Superior temporal gyrus (tissue), 1 donor: Measurements from ENCODE around the gene KLK11.
"Not testable (repeated sequence)": the region's sequence is repeated elsewhere in the genome, so short reads cannot be mapped to it uniquely, and the experiment has no call there.

Source experiments
- DNase-seq: peaks from one replicate; pipeline ENCODE4 v3.0.0-alpha.2; 2016; ENCODE audit errors: extremely low spot score

The KLK11 gene

DNA sequence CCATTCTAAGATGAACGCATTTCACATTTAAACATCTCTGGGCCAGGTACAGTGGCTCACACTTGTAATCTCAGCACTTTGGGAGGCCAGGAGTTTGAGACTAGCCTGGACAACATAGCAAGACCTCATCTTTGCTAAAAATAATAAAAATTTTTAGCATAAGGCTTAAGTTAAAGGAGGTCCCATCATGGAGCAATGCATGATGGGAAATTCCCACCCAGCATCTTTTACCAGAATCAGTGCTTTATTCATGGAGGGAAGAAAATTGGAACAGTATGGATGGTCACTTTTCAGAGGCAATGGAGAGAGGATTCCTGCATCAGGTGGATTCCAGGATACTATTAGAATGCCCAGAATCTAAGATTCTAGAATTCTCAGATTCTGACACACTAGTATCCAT, 21.2 kb downstream of the KLK11 start:
- no peak for DNase-seq

DNA sequence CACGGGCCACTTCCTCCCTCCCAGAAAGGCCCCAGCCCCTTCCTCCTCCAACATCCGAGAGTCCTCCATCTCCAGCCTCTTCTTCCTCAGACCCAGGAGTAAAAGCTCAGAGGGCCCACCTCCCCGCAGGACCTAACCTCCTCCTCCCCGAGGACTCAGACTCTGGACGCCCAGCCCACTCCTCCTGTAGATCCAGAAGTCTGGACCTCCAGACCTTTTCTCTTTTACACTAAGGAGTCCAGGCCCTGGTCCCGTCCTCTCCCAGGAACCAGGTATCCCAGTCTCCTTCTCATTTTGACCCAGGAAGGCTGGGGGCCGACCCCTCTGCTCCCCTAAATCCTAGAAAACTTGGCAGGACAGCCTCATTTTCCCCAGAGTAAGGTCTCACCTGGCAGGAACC, 23.1 kb downstream of the KLK11 start:
- DNase-seq, result no peak

DNA sequence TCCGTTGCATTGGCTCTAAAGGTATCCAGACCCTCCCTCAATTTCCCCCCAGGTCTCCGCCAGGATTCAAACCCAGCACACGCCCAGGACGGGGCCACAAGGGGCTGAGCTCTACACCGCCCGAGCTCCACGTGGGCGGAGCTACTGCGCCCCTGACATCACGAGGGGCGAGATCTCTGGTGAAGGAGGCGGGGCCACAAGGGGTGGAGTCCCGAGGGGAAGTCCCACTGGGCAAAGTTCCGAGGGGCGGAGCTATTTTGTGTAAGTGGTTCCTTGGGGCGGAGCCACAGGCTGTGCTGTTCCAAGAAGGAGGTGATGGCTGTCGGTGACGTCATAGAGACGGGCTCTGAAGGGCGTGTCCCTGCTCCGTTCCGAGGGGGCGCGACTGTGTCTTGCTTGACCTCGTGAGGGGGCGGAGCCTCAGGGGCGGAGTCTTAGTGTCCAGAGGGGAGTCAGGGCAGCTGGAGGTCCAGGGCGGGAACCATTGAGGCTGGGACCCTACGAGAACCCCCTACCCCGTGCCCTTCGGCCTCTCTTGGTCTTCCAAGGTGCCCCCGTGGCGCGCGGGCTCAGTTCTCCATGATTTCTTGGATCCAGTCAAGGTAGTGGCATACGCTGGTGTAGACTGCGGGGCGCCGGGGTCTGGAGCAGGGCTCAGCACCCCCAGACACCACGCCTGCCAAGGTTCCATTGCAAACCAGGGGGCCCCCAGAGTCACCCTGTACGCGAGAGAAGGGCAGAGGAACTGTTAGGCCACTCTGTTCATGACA, 23.7 kb downstream of the KLK11 start:
- no peak for DNase-seq

DNA sequence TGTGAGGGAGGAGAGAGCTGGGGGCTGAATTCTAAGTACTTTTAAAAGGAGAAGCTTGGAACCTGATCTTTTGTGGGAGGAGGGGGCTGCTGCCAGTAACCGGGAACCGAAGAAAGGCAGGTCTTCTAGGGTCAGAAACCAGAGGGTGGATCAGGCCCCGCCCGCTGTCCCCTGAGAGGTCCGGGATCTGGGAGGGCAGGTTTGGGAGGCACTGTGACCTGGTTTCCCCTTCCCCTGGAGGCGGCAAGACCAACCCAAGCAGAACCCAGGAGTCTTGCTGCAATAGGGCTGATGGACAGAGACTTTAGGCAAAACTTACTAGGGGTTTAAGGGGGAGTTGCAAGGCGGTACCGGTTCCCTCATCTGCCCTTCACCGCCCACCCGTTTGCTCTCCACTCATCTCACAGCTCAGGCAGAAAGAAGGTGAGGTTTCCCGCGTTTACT, 24.3 kb downstream of the KLK11 start:
- DNase-seq, result no peak

DNA sequence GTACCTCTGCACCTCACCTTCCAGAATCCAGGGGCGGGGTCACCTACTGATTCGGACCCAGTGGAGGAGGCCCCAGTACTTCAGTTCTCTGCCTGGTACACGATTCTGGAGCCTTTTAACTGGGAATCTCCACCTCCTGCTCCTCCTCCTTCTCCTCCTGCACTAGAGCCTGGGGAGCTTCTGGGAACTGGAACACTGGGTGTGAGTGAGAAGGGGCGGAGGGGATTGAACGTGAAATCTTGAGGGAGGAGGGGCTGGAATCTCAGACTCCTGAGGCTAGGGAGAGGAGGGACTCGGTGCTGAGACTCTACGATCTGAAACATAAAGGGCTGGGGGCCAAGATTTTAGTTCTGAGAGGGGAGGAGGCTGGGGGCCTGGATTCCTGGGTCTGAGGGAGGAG, 24.9 kb downstream of the KLK11 start, which contains the start of gene KLK8:
Gene KLK8, minus strand, starts transcription at position 90 of the 400 bp plus-strand sequence. CDS start 437 bp downstream, outside the sequence.
- DNase-seq, result no peak

DNA sequence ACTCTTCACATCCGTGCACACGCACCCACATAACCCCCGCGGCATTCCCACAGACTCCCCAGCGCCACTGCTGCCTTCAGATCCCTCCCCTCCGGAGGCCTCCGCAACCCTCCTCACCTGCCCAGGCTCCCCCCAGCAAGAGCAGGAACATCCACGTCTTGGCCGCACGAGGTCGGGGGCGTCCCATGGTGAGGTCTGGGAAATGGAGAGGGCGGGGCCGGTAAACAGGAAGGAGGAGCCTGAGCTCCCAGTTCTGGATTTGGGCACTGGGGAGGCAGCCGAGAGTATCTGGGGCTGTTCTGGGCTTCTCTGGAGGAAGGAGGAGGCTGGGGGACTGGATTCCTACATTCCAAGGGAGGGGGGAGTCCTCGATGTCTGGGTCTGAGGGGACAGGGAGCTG, 25.4 kb downstream of the KLK11 start:
- no peak for DNase-seq

DNA sequence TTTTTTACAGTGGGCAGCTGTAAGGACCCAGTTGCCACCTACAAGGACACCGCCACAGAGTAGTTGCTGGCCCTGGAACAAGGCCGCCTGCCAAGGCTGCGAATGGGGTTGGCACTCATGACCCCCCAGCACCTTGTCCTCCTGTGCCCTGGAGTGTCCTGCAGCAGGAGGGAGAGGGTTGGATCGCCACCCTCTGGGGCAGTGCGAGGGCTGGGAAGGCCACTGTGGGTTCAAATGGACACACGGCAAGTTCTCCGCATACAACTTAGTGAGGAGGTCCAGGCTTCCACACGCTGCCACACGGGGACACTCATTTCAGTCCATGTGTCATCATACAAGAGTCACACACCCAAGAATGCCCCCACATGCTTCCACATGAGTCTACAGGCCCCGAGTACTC, 26.0 kb downstream of the KLK11 start:
- DNase-seq, result no peak

DNA sequence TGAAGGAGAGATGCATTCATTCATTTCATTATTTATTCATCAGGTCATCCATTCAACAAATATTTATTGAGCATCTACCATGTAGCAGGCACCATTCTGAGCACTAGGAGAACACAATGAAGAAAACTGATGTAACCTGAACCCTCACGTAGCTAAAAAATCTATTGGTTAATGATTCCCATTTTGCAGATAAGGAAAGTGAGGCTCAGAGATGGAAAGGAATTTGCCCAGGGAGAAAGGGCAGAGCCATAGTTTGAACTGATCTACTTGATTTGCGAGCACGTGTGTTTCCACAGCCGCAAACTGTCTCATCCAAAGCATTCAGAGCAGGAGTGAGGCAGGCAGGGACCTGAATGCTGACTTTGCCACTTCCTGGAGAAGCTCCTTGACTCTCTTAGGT, 27.7 kb downstream of the KLK11 start:
- DNase-seq, result no peak

DNA sequence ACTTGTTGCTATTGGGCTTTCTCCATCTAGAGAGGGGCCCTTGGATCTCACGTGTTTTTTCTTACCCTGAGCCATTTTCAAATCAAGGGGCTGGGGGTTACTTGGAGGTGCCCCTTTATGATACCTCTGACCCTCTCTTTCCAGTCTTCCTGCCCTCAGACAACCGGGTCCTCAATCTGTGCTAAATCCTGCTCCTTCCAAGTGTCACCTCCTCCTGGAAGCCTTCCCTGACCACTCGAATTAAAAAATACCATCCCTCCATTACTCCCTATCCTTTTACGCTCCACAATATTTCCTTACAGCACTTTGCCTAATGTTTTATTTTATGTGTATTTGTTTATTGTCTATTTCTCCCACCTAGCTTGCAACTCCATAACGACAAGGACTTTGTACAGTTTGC, 28.4 kb downstream of the KLK11 start:
- DNase-seq, result no peak

DNA sequence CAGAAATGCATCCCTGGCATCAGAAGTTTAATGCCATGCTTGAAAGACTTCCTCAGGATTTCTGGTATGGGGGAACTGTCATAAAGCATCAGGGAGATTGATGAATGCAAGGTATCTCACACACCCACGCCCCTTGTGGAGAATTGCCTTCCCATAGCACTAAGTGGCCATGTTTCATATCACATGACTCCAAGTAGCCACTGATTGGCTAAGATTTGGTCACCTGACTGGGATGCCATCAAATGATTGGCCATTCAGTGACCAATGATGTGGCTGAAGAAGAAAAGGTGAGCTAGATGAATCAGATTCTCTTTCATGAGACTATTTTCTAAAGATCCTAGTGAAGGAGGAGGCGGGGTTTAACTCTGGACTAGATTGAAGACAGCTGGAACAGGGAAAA, 32.3 kb downstream of the KLK11 start:
- DNase-seq, result no peak

DNA sequence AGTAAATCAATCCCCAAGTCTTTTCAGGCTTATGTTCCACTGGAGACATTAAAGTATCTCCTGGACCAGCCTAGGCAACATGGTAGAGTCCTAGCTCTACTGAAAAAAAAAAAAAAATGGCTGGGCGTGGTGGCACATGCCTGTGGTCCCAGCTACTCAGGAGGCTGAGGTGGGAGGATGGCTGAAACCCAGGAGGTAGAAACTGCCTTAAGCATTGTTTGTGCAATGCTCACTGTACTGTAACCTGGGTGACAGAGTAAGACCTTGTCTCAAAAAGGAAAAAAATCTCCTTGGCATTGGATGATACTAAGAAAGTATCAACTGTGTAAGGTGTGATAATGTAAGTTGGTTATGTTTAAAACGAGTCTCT, 33.8 kb downstream of the KLK11 start:
- DNase-seq, result no peak

DNA sequence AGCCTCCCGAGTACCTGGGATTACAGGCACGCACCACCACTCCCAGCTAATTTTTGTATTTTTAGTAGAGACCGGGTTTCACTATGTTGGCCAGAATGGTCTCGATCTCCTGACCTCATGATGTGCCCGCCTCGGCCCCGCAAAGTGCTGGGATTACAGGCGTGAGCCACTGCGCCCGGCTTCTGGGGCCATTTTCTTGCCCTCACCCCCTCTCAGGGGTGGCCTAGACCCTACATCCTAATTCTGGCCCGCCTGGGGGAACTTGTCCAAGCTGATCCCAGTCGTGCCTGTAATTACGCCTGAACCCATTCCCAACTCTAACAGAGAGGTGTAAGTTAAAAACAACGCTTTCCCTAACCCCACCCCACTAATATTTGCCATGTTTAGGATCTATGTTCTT, 42.0 kb downstream of the KLK11 start:
- not testable (repeated sequence) for DNase-seq

DNA sequence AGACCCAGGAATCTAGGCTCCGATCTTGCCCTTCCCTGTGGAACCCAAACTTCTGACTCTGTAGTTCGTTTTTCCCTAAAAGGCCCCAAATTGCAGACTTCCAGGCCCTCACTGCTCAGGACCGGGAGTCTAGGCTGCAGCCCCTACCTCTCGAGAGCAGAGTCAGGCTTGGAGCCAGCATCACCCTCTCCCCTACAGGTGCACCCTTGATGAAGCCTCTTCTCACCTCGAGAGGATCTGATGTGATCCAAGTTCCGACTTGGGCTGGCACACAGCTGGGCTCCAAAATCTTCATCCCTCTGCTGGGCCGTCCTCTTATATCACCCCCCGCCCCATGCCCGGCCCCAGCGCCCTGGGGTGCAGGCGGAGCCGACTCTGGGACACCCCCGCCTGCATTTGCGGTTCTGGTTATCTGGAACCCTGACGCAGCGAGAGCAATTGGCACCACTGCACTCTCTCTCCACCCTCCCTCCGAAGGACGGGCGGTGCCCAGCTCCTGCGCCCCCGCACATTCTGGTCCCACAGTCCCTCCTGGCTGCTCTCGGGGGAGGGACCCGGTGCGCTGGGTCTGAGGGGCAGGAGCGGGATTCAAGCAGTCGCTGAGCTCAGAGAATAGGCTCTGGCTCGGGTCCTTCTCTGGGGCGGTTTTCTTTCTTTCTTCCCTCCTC, 42.7 kb downstream of the KLK11 start, which contains the start of gene KLK7:
Gene KLK7, minus strand, starts transcription at position 293 of the 668 bp plus-strand sequence. CDS start 1,518 bp downstream, outside the sequence.
- no peak for DNase-seq

DNA sequence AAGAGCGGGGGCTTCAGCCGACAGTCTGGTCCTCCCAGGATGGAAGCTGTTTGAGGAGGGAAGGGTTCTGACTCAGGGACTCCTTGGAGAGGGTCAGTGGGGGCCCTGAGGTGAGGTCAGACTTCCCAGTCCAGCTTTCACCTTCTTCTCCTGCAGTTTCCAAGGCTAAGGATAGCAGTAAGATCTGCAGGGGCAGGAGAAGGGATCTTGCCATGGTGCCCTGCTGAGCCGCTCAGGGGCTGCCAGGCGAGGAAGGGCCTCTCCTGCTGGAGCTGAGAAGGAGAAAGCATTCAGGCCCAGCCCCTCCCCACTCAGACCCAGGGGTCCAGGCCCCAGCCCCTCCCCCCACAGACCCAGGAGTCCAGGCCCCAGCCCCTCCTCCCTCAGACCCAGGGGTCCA, 44.2 kb downstream of the KLK11 start:
- DNase-seq, result no peak

DNA sequence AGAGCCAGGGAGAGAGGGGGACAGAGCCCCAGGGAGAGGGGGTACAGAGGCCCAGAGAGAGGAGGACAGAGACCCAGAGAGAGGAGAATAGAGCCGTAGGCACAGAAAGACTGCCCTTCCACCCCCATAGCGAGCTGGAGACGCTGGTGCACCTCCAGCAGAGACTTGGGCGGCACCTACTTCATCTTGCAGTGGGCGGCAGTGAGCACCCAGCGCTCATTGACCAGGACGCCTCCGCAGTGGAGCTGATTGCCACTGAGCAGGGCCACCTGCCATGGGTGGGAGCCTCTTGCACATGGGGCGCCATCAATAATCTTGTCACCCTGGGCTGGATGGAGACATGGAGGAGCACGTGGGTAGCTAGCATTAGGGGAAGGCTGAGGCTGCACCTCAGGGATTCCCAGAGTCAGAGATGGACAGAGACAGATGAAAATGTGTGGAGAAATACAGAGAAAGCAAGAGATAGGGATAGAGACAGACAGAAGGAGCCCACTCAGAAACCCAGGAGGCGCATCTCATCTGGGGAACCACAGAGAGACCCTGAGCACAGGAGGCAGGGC, 44.7 kb downstream of the KLK11 start:
- no peak for DNase-seq

DNA sequence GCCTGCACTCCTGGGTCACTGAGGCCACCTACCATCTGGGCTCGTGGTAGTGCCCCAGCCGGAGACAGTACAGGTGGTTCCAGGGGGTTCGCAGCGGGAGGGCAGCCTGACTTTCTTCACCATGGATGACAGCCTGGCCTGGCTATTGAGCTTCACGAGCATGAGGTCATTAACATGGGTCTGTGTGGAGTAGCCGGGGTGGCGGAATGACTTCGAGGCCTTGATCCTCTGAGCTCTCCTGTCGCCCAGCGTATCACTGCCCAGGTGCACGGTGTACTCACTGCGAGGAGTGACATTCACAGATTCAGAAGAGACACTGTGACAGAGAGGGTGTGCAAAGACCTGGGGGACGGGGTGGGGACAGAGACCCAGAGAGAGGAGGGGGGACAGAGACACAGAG, 46.2 kb downstream of the KLK11 start:
- DNase-seq, result no peak

DNA sequence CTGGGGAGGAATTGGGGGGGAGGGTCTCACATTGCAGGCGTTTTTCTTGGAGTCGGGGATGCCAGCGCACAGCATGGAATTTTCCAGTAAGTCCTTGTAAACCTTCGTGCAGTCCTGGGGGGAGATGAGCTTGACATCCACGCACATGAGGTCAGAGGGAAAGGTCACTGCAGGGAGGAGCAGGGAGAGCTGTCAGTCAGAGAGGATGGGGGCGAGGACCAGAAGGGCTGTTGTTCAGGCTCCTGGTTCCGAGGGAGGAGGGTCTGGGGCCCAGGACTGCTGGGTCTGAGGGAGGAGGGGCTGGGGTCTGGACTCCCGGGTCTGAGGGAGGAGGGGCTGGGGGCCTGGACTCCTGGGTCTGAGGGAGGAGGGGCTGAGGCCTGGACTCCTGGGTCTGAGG, 46.7 kb downstream of the KLK11 start:
- DNase-seq, result no peak

DNA sequence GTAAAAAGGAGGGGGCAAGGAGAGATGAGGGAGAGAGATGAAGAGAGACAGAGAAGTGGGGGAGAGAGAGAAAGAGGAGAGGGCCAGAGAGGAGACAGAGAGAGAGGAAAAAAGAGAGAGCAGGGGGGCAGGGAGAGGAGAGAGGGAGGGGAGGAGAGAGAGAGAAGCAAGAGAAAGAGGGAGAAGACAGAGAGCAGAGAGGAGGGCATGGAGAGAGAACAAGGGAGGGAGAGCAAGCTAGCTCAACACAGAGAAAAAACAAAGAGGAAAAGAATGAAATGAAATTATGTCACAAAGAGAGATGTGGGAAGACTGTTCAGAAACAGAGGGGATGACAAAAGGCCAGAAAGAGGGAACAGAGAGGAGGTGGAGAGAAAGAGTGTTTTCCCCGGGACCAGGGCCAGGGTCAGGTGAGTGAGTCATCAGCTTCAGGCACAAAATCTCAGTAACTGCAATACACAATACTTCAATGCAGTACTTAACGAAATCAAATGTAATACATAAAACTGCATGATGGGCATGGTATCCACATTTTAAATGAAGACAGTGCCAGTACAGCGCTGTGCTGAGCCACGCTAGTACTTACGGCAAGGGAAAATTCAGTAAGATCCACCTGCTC, 47.5 kb downstream of the KLK11 start:
- no peak for DNase-seq

DNA sequence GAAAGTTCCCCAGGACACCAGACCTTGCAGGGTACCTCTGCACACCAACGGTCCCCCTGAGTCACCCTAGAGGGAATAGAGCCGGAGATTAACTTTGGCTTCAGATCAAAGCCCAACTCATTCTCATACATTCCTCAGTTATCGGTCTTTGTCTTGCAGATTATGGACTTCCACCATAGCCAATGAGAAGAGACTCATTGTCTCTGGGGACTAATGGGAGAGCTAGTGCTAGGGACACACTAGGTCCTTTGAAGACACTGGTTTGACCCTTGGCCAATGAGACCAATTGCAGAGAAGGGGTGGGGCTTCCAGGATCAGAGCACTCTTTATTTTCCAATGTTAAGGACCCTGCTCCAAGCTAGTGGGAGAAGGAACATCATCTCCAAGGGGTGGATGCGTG, 48.8 kb downstream of the KLK11 start:
- no peak for DNase-seq

DNA sequence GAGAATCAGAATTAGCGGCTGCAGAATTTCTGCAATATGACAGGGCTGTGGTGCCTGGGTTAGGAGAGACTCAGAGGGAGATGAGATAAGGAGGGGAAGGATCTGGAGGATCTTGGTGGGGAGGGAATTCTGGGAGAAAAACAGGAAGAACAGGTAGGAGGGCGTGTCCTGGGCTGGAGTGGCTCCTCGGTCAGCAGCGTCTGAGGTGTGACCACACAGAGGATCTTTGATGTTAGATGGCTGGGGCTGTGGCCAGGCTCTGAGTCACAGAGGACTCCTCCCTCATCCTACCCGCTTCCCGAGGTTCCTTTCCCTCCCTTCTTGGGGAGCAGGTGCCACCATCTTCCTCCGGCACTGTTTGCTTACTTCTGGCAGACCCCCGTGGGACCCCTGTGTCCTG, 50.6 kb downstream of the KLK11 start:
- no peak for DNase-seq

DNA sequence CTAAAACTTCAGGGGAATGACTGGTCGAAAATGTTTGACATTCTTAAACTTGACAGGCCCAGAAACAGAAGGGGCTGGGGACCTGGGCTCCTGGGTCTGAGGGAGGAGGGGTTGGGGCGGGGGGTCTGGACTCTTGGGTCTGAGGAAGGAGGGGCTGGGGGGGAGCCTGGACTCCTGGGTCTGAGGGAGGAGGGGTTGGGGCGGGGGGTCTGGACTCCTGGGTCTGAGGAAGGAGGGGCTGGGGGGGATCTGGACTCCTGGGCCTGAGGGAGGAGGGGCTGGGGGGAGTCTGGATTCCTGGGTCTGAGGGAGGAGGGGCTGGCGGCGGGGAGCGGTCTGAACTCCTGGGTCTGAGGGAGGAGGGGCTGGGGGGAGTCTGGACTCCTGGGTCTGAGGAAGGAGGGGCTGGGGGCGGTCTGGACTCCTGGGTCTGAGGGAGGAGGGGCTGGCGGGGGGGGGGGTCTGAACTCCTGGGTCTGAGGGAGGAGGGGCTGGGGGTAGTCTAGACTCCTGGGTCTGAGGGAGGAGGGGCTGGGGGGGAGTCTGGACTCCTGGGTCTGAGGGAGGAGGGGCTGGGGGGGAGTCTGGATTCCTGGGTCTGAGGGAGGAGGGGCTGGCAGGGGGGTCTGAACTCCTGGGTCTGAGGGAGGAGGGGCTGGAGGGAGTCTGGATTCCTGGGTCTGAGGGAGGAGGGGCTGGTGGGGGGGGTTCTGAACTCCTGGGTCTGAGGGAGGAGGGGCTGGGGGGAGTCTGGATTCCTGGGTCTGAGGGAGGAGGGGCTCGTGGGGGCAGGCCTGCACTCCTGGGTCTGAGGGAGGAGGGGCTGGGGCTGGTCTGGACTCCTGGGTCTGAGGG, 51.5 kb downstream of the KLK11 start:
- DNase-seq, result no peak
